Measurements from ENCODE around the gene BACH2. TPM values are rescaled to one million over a fixed set of nuclear protein-coding genes. Genes with fewer than 3 reads are reported as not detected.

Gene BACH2
- total and polyA plus RNA-seq, 9 of the 15 experiments (the other 6 are each of a cell fraction or from before 2014, with no cell fraction given) = 0.06 to 3.1 (median 0.59) TPM

DNA sequence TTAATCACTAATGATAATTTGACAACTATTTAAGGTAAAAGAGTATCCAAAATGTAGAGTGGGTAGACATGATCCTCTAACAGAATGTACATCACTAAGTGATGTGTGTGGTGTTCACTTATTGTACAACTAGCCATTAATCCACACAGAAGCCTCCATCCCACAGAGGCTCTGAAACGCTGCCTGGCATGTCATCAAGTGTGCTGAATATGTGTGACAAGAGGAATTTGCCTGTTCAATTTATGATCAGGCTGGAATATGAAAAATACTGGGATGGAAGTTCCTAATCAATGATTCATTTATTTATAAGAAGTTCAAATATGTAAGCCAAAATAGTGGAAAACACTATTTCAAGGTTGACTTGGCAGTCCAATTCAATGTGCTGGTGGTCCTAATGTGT is 72.4 kb downstream of the BACH2 start (continued):
- TF ChIP-seq, protein P1, sequence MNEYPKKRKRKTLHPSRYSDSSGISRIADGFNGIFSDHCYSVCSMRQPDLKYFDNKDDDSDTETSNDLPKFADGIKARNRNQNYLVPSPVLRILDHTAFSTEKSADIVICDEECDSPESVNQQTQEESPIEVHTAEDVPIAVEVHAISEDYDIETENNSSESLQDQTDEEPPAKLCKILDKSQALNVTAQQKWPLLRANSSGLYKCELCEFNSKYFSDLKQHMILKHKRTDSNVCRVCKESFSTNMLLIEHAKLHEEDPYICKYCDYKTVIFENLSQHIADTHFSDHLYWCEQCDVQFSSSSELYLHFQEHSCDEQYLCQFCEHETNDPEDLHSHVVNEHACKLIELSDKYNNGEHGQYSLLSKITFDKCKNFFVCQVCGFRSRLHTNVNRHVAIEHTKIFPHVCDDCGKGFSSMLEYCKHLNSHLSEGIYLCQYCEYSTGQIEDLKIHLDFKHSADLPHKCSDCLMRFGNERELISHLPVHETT (CRISPR knock-in tag; conservative IDR thresholded peaks at IDR 0.05 in 1 of 2, IDR thresholded peaks at IDR 0.05 in 1 of 2) = no peak
- TF ChIP-seq NFE2 (IDR thresholded peaks at IDR 0.05; ENCODE audit: low read depth) (no peak), HNRNPH1 (optimal IDR thresholded peaks at IDR 0.05; ENCODE audit: low read depth, low read length) (no peak)

DNA sequence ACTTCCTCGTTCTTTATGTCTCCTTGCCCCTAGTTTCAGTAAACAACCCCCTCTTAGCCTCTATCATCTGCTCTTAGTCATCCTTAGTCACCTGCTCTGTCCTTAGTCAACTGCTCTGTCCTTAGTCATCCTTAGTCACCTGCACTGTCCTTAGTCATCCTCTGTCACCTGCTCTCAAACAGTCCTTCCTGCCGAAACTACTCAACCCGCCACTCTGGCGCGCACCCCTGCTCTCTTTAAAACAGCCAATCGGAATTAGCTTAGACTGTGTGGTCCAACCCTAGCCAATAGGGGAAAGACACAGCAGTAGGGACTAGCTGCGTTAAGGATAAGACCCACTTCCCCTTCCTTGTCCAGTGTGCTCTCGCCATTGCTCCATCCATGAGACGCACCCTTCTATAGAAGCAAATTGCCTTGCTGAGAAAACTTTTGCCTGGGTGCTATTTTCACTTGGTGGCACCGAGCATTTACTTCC is 73.9 kb downstream of the BACH2 start:
- Histone ChIP-seq H3K4me1 (replicated peaks in 1 of 2; ENCODE audit: control insufficient read depth in 2 of 2, insufficient read depth in 2 of 2, low read length in 2 of 2) (peaks cover 4 to 16% of the 10 kb centered on the region in 2 experiments; a peak in 4 of 5 replicates), H3K27ac (ENCODE audit: extremely low read depth, low read depth, low read length) (no peak overlapping the region; the same call in 2 of the 3 replicates), H4K20me1 (replicated peaks; ENCODE audit: control insufficient read depth, insufficient read depth, low read length) (no peaks in the 10 kb centered on the region), H3K4me3 (no peak overlapping the region), H3K9me1 (ENCODE audit: control insufficient read depth, insufficient read depth, low read length) (peaks cover 4% of the 10 kb centered on the region), H3K9ac (ENCODE audit: insufficient read depth in 1 of 2, low read depth in 2 of 2, low read length in 2 of 2) (no peak overlapping the region), H2AFZ (ENCODE audit: low read depth, low read length) (no peak overlapping the region), H3K27me3 (ENCODE audit: control insufficient read depth in 2 of 2, insufficient read depth in 2 of 2, low read length in 2 of 2) (0 out of 5 replicates have a peak, but pooled peaks cover 0 to 3% of the 10 kb centered on the region in 2 experiments), H3K36me3 (ENCODE audit: control insufficient read depth, insufficient read depth, low read length) (no peaks in the 10 kb centered on the region; the same call in 2 of the 3 replicates), H3K4me2 (ENCODE audit: insufficient read depth, low read length) (no peak overlapping the region; the same call in 1 of the 2 replicates), H3K79me2 (ENCODE audit: control insufficient read depth, insufficient read depth, low read length) (no peaks in the 10 kb centered on the region), H3K9me3 (replicated peaks; ENCODE audit: control insufficient read depth, insufficient read depth, low read depth, low read length) (no peaks in the 10 kb centered on the region; the same call in 1 of the 2 replicates)
- DNase-seq (ENCODE audit: extremely low read depth in 1 of 4, low spot score in 3 of 4) (peak in 1 of 4 experiments; percentile 27), ATAC-seq (no peak), FAIRE-seq (peak; percentile 35)
- 55% methylated on average over 10 of the region's 10 CpGs for WGBS (ENCODE audit: insufficient coverage, low coverage, missing lambda C conversion rate)
- ChIA-PET POLR2A (interaction anchor here (1.2 kb wide), 1 partner anchor 11 kb away, joined by 3 read pairs; no protein-coding TSS in a partner anchor), CTCF (ENCODE audit: low intra/inter-chr PET ratio) (no interaction called here)
- intact Hi-C loops (cut with micrococcal nuclease) = no loop called here
- in situ Hi-C loops (cut with MboI) = no loop called here
- no TSS peak for BruUV-seq (replicated peaks)
- TF ChIP-seq HIVEP1 (CRISPR knock-in tag; IDR thresholded peaks at IDR 0.05) (no peak), SPI1 (IDR thresholded peaks at IDR 0.05; ENCODE audit: borderline replicate concordance, low read depth, low read length) (peak; percentile 29; the same call in 1 of the 2 replicates), ETS2 (tag; IDR thresholded peaks at IDR 0.05; ENCODE audit: borderline replicate concordance, poor library complexity, severe bottlenecking) (no peak), MYNN (IDR thresholded peaks at IDR 0.05) (no peak), MYNN (CRISPR knock-in tag; IDR thresholded peaks at IDR 0.05) (no peak), CBFA2T2 (conservative IDR thresholded peaks at IDR 0.05) (peak; percentile 59; the same call in 1 of the 2 replicates), FOXM1 (IDR thresholded peaks at IDR 0.05; ENCODE audit: low read depth) (peak; percentile 56), FOXM1 (CRISPR knock-in tag; IDR thresholded peaks at IDR 0.05; ENCODE audit: low read depth) (0 out of 2 replicates have a peak, but pooled peaks have one; percentile 28), ZNF561 (CRISPR knock-in tag; conservative IDR thresholded peaks at IDR 0.05) (0 out of 2 replicates have a peak, but pooled peaks have one; percentile 72), ZNF707 (CRISPR knock-in tag; conservative IDR thresholded peaks at IDR 0.05) (no peak)
- TF ChIP-seq, protein P2, sequence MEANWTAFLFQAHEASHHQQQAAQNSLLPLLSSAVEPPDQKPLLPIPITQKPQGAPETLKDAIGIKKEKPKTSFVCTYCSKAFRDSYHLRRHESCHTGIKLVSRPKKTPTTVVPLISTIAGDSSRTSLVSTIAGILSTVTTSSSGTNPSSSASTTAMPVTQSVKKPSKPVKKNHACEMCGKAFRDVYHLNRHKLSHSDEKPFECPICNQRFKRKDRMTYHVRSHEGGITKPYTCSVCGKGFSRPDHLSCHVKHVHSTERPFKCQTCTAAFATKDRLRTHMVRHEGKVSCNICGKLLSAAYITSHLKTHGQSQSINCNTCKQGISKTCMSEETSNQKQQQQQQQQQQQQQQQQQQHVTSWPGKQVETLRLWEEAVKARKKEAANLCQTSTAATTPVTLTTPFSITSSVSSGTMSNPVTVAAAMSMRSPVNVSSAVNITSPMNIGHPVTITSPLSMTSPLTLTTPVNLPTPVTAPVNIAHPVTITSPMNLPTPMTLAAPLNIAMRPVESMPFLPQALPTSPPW (CRISPR knock-in tag; IDR thresholded peaks at IDR 0.05) = no peak

Measured in K562 (cell line).